ENCODE results near the gene RIPK4.

RIPK4 gene

DNA sequence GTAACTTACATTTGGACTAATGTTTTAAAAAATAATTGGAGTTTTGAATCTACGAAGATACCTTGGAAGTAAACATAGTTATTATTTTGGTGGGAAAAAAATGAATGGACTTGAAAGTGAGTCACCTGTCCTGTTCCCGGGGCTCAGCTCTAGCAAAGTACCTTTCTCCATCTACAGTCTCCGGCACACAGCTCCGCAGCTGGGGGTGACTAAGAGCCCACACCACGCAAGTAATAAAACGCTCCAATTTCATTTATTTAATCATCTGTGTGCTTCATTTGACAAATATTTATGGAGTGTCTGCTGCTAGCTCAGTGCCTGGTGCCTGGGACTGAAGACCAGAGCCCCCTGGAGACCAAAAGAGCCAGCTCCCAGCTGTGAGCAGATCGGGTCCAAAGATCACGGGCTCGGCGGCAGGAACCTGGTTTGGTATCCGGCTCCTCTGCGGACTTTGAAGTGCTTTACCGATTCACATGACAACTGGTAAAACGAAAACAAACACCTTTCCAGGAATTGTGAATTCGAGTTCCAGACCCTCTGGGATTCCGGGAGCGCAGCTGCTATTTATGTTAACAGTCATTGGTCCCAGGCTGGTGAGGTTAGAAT lies 1.7 kb upstream of the RIPK4 start:
- DNase-seq, result peak; percentile 66

DNA sequence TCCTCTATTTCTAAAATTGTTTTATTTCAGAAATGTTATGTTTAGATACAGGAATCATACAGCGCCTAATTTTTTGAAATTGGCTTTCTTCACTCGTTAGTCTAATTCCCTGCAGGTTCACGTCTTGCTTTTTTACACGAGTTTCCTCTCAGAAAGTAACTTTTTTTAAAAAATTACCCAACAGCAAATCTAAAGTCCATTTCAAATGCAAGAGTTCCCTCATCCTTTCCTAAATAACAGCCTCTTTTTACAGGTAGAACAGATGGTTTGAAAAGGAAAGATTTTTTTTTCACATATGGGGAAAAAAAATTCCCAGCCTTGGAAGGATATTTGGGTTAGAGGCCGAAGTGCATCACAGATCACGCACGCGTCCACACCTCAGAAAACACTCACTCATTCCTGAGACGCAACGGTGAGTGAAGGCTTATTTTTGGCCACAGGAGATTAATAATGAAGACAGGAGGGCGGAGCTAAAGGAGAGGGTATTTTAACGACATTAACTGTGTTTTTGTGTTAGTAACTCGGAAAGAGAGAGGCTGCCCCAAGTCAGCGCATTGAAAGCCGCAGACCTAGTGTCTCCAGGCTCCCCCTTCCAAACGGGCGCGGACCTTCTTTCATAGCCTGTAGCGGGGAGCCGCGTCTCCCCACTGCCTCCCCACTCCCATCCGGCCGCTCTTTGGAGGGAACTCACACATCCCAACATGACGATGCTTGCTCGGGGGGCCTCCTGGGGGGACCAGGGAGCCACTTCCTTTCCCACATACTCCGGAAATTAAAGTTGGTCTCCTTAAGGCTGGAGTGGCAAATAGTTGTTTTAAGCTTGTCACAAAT lies 969 bp upstream of the RIPK4 start:
- DNase-seq, result peak; percentile 62

DNA sequence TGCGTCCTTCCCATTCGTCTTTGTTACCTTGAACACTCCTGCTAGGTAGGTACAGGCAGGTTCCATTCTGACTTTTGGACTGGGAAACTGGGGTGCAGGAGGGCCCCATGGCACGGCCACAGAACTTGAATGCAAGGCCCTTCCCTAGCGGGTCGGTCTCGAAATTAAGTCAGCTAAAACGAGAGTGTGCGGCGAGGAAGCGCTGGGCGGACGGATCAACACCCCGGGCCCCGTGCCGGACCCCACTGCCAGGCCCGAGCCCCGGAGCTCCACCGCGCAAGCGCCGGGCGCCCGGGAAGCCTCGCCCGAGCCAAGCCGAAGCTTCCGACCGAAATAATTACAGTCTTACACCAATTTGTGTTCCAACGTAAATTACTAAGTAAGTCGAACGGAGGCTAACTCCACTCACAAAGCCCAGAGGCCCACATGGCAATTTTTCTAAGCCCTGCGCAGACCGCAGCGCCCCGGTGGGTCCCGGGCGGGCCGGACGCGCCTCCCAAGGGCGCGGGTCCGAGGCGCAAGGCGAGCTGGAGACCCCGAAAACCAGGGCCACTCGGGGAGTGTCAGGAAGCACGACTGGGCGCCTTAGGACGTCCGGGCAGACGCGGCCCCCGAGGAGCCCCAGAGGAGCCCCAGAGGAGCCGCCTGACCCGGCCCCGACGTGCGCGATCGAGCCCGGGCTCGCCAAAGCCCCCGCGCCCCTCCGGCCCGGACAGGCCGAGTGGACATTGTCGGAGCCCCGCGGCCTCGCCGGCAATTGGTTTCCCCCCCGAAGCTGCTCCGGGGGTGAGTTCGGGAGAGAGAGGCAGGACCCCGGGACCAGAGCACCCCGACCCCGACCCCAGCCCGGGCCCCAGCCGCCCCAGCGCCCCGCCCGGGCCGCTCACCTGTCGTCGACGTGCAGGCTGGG lies 624 bp downstream of the RIPK4 start:
- DNase-seq, result no peak

DNA sequence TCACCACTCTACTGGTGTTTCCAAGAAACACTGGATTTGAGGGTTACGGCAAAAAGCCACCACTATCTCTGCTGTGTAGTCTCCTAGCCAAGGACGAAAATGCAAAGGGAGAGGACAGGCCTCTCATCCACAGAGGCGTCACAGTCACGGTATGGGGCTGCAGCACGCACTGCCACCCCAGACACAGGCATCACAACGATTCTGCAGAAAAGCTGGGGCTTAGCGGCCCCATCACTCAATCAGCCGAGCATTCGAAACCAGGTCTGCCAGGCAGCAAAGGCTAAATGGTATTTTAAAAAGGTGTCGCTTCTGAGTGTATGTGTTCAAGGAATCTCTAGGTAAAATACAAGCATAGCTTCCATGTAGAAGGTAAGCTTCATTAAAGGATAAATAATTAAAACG lies 1.4 kb downstream of the RIPK4 start:
- no peak for DNase-seq

DNA sequence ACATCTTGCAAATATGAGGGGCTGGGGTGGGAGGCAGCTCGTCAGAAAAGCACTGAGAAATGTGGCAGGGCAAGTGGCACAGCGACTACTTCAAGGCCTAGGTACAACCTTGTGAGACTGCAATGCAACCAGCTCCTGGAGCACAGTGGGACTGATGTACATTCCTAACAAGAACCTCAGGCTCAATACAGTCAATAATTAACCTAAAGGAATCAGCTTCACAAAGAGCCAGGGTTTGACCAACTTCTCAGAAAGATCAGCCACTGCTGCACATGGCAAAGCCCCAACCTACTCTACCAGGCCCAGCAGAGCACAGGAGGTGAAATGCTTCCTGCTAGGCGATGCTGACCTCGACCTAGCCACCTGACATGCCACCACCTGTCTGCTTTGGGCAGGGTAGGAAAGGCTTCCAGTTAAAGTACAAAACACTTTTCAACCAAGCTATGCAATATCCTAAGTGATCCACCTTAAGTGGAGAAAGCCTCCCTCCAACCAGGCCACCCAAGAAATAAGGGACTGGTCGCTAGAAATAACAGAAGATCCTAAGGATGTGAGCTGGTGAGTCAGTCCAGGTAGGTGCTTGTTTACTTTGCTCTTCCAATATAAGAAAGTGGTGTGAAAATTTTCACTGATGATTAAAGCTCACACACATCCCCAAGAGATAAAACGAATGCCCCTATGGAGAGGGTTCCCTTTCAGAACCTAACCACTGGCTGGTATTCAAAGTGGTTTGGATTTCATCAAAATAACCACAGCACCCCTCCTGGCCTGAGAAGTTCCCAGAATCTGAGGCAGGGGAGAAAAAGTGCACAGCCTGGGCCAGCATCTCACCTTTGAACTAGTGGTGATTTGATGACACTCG lies 2.1 kb downstream of the RIPK4 start:
- DNase-seq, result no peak

DNA sequence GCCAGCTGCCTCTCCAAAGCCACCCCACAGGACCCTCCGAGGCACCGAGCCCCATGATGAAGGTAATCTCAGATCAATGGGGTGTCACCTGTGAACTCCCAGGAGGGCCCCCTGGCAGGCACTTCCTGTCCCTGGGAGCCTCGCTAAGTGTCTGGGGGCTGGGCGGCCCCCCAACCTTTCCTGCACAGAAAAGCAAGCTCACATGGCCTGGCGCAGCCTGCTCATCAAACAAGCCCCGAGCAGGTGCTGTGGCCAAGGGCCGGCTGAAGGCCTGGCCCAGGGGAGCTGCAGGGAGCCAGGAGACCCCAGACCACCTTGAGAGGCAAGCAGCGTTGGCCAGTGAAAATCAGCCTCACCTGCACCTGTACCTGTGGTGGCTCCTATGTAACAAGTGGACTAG lies 2.9 kb downstream of the RIPK4 start:
- no peak for DNase-seq

DNA sequence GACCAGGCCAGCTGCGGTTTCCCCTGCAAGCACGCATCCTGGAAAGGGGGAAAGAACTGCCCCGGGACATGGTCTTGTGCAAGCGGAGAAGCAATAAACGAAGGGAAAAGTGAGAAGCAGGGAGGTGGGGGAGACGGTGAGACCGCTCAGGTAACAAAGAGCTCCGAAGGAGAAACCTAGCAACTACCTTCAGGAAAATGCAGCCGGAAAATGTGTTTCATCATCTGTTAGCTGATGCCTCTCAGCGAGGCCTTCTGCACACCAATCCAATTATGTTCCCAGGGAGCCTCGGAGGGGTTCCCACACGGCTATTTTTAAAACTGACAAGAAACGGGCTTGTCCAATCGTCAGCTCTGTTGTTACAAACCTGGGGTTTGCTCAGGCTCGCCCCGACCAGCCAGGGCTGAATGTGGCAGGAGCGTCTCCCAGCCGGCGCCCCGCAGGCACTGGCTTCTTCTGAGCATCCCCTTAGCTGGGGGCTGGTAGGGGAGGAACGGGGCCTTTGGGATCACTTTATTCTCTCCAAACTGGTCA lies 3.4 kb downstream of the RIPK4 start:
- DNase-seq, result no peak

DNA sequence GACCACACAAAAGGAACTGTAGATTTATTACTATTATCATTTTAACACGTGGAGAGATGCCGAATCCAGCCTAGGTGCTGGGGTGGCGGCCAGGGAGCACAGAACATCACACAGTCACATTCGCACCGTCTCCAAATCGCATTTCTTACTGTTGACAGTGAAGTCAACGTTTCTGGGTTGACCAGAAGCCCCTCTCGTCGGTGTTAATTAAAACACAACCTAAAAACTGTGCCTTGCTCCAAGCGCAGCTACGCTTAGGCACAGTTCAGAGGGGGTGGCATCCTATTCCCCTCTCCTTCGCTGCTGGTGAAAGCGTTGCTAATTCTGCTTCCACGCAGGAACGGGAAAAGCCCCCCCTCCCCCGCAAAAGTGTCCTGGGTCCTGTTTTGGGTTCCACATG lies 4.1 kb downstream of the RIPK4 start:
- no peak for DNase-seq

DNA sequence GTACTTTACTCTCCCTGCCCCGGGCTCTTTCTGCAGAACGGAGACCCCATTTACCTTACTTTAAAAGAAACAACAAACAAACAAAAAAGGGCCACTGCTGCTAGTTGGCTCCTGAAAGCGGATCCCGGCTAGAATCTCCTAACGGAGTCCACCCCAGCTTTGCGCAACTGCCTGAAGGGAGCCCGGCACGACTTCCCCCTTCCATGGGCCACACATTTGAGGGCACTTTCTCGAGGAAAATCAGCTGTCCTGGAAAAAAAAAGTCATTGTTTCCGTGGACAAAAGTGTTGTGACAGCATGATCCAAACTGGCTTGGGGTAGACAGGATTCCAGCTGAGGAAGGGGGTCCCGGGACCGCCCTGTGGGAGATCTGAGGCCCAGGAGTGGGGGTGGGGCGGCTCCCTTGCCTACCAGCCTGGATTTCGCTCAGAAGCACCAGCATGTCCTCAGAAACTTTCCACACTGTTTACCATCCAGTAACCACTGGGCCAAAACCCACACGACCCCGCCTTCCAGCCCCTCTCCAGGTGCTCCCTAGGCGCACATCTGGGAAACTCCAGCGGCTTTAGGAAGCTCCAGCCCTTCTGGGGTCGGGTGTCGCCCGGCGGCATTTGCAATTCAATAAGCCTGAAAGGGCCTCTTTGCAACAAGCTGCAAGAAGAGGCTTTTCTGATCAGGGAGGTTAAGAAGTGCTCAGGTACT lies 4.8 kb downstream of the RIPK4 start:
- DNase-seq, result no peak

DNA sequence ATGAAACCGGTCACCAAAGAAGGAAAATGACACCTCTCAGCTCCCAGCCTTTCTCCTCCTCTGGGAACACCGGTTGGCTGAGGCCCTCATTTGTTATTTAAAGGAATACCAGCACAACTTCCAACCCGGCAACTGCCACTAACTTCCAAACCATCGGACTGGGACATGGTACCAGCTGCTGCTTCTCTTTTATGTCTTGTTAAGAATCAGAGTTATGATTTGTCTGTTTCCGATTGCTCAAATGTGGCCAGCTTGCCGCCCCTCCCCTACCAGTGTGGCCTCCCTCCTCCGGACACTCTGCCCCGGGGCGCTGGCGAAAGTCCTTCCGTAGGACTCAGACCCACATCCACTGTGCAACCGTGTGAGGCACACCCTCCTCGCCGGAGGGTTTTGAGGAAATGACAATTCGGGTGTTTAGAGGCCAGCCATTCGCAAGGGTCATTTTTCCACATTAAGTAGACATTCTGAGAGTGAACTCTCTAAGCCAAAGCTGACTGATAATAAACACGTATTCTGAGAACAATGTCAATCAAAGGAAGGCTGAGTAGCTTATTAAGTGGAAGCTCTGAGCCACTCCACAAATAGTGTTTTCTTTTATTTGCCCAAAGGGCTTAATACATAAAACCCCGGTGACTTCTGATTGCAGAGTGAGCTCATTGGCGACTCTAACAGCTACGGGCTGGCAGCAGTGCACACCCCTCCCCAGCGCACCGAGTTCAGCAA lies 5.5 kb downstream of the RIPK4 start:
- no peak for DNase-seq

DNA sequence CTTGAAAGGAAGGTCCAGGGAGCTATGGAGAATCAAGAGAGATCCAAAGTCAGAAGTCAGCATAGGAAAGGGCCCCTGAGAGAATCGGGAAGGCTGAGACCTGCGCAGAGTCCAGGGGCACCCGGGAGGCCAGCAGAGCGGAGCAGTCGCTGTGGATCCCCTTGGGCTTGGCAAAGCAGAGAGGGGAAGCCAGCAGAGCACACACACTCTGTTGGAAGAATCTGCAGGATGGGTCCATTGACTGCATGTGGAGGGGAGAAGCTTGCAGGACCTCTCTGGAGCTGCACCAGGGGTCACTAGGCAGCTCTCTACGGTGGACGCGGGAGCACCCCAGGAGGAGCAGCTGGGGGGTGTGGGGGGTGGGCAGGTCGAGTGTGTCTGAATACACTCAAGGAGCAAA lies 6.4 kb downstream of the RIPK4 start:
- DNase-seq, result no peak

DNA sequence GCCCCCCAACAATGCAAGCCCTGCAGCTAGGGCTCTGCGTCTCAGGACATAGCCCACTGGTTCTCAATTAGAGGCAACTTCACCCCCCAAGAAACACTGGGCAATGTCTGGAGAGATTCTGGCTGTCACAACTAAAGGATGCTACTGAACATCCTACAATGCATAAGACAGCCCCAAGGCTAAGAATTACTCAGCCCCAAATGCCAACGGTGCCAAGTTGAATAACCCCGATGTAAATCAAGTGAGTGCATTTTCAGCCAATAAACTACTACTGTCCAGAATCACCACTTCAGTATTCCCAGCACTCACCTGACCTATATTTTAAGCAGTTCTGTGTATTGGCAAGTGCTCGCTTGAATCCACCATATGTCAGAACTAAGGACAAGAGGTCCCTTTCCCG lies 6.9 kb downstream of the RIPK4 start:
- no peak for DNase-seq

DNA sequence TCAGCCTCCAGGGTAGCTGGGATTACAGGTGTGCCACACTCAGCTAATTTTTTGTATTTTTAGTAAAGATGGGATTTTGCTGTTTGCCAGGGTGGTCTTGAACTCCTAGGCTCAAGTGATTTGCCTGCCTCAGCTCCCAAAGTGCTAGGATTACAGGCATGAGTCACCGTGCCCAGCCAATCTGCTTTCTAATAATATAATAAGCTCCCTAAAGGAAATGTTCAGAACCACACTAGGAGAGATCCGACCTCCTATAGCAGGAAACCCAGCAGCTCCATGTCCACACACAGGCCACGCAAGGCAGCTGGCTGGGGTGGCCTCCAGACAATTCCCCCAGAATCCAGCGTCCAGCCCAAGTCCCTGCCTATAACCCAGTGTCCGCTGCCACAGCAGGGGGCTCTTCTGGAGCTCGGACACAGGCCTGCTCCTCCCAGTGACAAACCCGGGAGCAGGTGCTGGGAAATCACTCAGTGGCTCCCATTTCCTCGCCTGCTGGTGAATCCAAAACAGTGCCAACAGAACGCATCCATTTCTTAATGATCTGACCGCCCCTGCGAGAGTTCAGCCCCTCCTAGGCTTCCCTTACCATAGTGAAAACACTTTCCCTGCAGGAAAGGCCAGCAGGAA lies 7.5 kb downstream of the RIPK4 start:
- DNase-seq, result no peak

DNA sequence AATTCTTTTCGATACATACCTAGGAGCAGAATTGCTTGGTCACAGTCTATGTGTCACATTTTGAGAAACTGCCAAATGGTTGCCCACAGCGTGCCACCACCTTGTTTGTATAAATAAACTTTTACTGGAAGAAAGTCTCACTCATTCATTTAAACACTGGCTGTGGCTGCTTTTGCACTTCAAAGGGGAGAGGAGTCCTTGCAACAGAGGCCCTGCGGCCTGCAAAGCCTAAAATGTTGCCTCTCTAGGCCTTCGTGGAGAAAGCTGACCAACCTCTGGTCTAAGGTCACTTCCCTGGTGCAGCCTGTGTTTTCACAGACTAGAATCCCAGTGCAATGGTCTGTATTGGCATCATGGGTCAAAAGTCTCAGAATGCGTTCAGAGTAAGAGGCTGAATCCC lies 8.3 kb downstream of the RIPK4 start:
- DNase-seq, result no peak

DNA sequence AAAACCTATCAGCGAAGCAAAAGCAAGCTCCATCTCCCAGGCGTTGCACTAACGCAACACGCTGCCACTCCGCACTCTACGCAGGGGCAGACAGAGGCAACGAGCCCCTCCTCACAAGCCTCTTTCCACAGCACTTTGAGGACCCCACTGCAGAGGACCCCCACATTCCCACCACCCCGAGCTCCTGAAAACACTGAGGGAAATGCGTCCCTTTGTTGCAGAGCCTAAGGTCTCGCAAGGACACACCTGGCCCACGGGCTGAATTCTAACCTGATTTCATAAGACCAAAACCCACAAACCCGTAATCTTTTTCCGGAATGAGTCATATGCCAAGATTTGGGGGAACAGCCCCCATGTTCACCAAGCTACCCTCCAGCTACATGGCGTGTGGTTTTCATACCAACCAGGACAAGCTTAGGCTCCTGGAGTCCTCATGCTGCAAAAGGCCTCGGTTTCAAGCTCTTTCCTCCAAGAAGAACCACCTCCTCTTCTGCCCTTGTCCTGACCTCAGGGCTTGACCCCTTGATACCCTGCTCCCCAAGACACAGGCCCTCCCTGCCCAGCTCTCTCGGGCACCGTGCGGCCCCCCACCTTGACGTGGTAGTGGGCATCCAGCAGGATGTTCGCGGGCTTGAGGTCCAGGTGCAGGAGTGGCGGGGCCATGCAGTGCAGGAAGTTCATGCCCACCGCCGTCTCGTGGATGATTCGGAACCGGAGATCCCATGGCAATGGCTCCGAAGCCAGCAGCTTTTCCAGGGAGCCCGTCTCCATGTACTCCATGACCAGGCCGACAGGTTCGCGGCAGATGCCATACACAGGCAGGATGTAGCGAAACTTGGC lies 10.7 kb downstream of the RIPK4 start:
- no peak for DNase-seq

DNA sequence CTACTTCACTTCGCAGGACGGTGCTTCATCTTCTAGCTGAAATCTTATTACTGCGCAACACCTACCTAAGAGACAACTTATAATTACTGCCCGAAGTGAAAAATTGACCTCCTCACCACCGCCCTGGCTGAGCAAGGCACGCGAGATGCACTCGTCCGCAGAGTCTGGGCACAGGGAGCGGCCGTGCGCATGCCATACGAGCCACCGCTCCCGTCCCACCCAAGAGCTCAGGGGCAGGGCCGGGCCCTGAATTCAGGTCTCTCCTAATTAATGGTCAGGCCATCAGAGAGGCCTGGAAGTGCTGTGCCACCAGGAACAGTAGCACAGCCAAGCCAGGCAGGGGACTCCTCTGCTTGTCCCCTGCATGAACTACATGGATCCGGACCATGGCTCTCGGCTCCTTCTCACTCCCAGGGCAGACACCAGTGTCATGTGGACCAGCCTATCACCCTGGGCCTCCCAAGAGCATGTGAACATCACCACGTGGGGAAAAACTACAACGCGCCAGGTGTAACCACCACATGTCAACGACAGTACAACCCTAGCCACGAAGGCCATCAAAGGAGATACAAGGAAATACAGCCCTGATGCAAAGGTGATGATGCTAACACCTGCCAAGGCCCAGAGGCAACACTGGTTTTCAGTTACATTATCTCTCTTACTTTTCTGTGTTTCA lies 11.5 kb downstream of the RIPK4 start:
- DNase-seq, result no peak

DNA sequence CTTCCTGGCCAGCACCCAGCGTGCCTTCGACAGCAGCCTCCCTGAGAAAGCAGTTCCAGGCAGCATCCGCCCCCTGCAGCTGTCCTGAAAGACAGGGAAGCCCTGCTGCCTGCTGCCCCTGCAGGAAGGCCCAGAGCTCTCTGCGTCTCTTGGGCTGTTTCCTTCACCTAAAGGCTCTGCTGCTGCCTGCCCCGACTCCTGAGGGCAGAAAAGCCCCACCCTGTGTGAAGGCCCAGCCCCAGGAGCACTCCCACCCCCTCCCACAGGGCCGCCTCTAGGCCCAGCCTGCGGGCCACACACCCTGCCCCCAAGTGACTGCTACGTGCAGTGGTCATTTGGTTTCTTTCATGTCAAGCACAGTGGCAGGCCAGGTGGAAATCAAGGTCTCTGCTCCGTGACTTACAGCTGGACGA lies 12.4 kb downstream of the RIPK4 start:
- DNase-seq, result no peak

DNA sequence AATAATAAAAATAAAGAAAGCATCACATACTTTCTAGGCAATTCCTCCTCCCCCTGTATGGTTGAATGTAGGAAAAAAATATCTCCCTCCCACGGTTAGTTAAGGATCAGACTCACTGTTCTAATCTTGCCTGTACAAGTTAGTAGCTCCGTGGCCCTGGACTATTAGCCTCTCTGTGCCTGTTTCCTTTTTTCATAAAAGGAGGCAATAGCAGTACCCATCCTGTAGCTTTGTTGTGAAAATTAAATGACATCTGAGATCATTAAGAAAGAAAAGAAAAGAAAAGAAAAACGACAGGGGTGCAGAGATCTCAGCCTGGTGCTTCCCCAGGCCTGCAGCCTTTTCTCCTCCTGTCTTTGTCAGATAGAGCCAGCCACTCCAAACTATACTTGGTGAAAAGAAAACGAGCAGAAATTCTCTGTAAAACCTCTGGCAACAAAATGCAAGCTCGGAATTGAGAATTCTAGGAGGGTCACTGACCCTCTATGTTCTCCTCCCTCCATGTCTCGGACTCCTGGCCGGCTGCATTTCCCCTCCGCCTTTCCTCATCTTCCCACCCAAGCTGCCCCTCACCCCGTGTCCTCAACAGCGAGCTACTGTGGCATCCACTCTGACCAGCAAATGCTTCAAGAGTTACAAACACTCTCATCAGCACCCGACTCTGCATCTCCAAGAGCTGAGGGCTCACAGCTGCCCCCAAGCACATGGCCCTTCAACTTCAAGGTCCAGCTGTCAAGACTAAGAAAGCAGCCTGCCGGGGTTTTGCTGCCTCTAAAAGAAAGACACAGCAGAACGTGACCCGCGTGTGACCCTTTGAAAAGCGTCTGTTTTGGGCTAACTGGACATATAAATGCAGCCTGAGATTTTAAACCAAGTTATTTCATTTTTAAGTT lies 13.6 kb downstream of the RIPK4 start:
- no peak for DNase-seq
